GM10266 (cell line): ENCODE results near the gene FLVCR1.
"Not testable (repeated sequence)": the region's sequence is repeated elsewhere in the genome, so short reads cannot be mapped to it uniquely, and the experiment has no call there.

Experiments
- DNase-seq: peaks from one replicate; pipeline ENCODE4 v3.0.0; 2012; ENCODE audit errors: extremely low spot score
- TF ChIP-seq, protein P1 (sequence below): IDR thresholded peaks from 2 replicates; pipeline ENCODE4 v1.5.1; 2012; ENCODE audit warnings: mild to moderate bottlenecking, low read depth; ENCODE audit not compliant: control insufficient read depth, insufficient read depth; ENCODE audit errors: missing control alignments

Gene FLVCR1

DNA sequence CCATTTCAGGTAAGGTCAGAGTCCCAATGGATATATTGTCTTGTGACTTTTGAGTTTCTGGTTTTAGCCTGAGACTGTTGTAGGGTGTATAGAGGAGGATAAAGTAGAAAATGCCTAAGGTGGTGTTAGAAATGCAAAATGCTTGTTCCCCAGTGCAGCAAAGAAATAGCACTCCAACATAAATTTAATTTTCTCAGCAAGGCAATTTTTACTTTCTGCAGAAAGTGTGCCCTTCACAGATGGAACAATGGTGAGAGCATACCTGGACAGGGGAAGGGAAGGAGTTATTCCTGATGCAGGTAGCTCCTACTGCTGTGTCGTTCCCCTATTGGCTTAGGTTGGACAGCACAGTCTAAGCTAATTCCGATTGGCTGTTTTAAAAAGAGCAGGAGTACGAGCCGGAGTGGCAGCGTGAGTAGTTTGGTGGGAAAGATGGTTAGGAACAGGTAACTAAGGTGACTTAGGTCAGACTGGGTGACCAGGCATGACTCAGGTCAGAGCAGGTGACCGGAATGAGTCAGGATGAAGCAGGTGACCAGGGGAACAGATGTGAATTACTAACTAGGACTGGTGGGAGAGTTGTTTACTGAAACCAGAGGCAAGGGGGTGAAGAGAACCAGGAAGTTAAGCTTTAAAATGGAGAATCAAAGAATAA lies 32.1 kb upstream of the FLVCR1 start:
- no peak for DNase-seq
- TF ChIP-seq, protein P1, sequence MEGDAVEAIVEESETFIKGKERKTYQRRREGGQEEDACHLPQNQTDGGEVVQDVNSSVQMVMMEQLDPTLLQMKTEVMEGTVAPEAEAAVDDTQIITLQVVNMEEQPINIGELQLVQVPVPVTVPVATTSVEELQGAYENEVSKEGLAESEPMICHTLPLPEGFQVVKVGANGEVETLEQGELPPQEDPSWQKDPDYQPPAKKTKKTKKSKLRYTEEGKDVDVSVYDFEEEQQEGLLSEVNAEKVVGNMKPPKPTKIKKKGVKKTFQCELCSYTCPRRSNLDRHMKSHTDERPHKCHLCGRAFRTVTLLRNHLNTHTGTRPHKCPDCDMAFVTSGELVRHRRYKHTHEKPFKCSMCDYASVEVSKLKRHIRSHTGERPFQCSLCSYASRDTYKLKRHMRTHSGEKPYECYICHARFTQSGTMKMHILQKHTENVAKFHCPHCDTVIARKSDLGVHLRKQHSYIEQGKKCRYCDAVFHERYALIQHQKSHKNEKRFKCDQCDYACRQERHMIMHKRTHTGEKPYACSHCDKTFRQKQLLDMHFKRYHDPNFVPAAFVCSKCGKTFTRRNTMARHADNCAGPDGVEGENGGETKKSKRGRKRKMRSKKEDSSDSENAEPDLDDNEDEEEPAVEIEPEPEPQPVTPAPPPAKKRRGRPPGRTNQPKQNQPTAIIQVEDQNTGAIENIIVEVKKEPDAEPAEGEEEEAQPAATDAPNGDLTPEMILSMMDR = no peak

DNA sequence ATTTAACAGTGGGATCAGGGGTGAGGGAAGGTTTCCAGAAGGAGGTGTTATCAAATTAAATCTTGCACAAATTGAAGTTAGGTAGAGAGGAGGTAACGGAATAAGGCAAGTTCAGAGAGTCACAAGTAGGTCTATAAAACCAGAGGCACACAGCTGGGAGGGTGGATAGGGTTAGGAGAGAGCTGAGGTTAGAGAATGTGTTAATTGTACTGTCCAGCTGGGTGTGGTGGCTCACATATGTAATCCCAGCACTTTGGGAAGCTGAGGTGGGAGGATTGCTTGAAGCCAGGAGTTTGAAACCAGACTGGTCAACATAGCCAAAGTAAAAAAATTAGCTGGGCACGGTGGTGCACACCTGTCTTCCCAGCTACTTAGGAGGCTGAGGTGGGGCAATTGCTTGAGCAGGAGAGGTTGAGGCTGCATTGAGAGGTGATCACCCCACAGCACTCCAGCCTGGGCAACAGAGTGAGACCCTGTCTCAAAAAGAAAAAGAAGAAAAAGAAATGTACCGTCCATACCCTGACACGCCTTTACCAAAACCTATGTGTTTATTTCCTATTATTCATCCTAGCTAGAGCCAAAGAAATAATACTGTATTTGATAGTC lies 30.8 kb upstream of the FLVCR1 start:
- DNase-seq = no peak
- TF ChIP-seq, protein P1 = no peak

DNA sequence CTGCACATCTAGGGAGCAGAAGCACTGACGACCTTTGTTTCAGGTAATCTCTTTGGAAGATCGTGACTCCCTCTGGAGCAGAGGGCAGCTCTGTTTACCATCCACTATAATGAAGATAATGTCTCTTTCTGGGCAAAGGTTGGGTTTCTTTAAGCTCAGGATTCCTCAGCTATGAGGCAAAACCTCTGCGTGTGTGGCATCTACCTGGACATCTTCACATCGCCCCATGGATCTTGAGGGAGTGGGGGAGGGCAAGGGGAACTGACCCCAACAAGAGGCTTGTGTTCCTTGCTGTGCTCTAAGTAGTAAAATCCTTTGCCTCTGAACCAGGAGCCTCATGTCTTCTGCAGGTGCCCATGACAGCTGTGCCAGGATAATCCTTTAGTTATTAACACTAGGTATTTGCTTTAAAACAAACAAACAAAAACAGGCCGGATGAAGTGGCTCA lies 30.2 kb upstream of the FLVCR1 start:
- TF ChIP-seq, protein P1 = no peak

DNA sequence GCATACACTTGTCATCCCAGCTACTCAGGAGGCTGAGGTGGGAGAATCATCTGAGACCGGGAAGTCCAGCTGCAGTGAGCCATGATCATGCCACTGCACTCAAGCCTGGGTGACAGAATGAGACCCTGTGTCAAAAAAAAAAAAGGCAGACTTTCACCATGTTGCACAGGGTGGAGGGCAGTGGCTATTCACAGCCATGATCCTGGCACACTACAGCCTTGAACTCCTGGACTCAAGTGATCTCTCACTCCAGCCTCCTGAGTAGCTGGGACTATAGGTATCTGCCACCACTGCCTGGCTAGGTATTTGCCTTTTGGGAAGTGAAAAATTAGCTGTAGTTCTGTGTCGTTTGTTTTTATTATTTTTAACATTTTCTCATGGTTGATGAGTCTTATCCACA lies 29.7 kb upstream of the FLVCR1 start:
- TF ChIP-seq, protein P1 = no peak
- no peak for DNase-seq

More for the DNA sequence above, 30.2 kb upstream of the FLVCR1 start:
- DNase-seq = no peak

DNA sequence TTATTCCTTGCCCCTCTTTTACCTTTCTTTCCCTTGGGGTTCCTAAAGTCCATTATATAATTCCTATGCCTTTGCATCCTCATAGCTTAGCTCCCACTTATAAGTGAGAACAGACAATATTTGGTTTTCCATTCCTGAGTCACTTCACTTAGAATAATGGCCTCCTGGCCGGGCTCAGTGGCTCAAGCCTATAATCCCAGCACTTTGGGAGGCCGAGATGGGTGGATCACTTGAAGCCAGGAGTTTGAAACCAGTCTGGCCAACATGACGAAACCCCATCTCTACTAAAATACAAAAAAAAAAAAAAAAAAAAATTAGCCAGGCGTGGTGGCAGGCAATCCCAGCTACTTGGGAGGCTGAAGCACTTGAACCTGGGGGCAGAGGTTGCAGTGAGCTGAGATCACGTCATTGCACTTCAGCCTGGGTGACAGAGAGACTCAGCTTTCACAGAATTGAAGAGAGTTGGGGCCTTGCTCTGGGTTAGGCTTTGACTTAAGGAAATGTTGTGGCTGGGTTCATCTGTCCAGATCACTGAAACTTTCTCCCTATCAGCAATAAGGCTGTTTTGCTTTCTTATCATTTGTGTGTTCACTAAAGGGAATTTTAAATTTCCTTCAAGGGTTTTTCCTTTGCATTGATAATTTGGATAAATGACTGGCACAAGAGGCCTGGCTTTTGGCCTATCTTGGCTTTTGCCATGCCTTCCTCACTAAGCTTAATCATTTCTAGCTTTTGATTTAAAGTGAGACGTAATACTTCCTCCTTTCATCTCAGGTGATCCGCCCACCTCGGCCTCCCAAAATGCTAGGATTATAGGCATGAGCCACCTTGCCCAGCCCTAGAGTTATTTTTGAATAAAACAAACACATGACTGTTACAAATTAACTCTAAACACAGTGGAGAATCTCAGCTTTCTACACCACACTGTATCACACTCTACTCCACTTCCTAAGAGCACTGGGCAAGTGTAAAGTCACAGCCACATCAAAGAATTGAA lies 24.6 kb upstream of the FLVCR1 start:
- not testable (repeated sequence) for DNase-seq

DNA sequence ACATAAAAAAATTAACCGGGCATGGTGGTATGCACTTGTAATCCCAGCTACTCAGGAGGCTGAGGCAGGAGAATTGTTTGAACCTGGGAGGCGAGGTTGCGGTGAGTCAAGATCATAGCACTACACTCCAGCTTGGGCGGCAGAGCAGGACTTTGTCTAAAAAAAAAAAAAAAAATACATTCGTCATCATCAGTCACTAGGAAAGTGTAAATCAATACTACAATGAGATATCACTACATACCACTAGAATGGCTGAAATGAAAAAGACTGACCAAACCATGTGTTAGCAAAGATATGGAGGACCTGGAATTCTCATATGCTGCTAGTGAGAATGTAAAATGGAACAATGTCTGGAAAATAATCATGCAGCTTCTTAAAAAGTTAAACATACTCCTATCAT lies 19.9 kb upstream of the FLVCR1 start:
- TF ChIP-seq, protein P1 = no peak

DNA sequence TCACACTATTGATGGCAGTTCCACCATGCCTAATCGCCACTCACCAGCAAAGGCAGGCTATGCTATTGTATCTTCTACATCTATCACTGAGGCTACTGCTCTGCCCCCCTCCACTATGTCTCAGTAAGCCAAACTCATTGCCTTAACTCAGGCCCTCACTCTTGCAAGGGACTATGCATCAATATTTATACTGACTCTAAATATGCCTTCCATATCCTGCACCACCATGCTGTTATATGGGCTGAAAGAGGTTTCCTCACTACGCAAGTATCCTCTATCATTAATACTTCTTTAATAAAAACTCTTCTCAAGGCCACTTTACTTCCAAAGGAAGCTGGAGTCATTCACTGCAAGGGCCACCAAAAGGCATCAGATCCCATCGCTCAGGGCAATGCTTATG lies 13.6 kb upstream of the FLVCR1 start:
- DNase-seq = not testable (repeated sequence)

More for the DNA sequence above, 19.9 kb upstream of the FLVCR1 start:
- DNase-seq = no peak

DNA sequence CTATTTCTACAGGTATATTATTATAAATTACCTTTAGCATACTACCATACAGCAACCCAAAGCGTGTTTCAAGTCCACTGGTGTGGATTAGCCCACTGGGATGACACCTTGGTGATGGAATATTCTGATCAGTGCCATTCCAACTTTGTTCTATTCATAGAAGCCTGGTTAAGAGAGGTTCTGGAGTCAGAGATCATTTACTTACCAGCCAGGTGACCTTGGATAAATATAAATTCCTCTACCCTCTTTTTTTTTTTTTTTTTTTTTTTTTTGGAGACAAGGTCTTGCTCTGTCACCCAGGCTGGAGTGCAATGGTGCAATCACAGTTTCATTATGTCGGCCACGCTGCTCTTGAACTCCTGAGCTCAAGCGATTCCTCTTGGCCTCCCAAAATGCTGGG lies 10.5 kb upstream of the FLVCR1 start, which contains the start of gene SPATA45:
Gene SPATA45 (minus strand): TSS at position 101 of the 400 bp plus-strand sequence. CDS start 11,500 bp downstream, outside the sequence.
- DNase-seq = no peak
- TF ChIP-seq, protein P1 = no peak
